ENCODE data around the gene CAPNS2. TPM values are rescaled to one million over a fixed set of nuclear protein-coding genes. Genes with fewer than 3 reads are reported as not detected.

The CAPNS2 gene
- total RNA-seq, 3 donors from 2014 or later: 0.66 to 1.0 (median 0.96) TPM

DNA sequence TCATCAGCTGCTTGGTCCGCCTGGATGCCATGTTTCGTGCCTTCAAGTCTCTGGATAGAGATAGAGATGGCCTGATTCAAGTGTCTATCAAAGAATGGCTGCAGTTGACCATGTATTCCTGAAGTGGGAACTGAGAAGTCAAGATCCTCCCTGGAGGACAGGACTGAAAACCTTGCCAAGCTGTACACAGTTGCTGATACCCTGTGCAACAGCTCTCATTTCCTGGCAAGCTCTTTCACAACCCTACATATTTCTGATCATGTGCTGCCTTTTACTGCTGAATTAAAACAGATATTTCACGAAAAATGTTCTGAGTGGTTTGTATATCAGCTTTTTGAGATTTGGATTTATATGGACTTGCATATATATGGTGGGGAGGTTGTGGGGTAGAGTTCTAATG is 898 bp downstream of the CAPNS2 start:
- H3K4me1 ChIP-seq: no peaks in the 10 kb centered on the region
- no peak for DNase-seq (ENCODE audit: low spot score in 2 of 2)
- peak overlapping the region in 1 of 2 donors; percentile 34 for H3K27ac ChIP-seq
- intact Hi-C loops (cut with DNase I; ENCODE audit: low total_unique reads): no loop called here
- no peak overlapping the region for H3K4me3 ChIP-seq
- no peaks in the 10 kb centered on the region for H3K9me3 ChIP-seq
- H3K36me3 ChIP-seq: no peaks in the 10 kb centered on the region
- H3K27me3 ChIP-seq: no peaks in the 10 kb centered on the region
- TF ChIP-seq CTCF (IDR thresholded peaks at IDR 0.05) (no peak), POLR2A (IDR thresholded peaks at IDR 0.05) (no peak), POLR2AphosphoS5 (IDR thresholded peaks at IDR 0.05) (no peak)

DNA sequence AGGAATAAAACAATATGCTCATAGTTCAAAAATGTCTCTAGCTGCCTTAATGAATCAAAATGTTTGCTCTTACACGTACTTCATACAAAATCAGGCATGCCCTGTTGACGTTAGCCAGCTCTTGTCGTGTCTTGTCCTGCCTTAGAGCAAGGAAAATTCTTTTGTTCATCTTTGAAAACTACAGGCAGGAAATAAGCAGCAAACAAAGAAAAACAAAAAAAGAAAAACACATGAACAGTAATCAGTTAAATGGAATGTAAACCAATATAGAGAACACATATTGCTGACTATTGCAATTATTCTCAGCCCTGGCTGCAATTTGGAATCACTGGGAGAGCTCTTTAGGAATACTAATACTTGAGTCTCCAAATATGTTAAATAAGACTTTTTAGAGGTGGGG is 1.7 kb downstream of the CAPNS2 start:
- Histone ChIP-seq H3K27ac (peak overlapping the region; percentile 56 to 59), H3K4me1 (no peaks in the 10 kb centered on the region), H3K27me3 (no peaks in the 10 kb centered on the region), H3K4me3 (no peak overlapping the region), H3K36me3 (no peaks in the 10 kb centered on the region), H3K9me3 (no peaks in the 10 kb centered on the region)
- DNase-seq (ENCODE audit: low spot score in 2 of 2): no peak
- intact Hi-C loops (cut with DNase I; ENCODE audit: low total_unique reads): no loop called here
- TF ChIP-seq POLR2AphosphoS5 (IDR thresholded peaks at IDR 0.05) (no peak), POLR2A (IDR thresholded peaks at IDR 0.05) (no peak), CTCF (IDR thresholded peaks at IDR 0.05) (no peak)

DNA sequence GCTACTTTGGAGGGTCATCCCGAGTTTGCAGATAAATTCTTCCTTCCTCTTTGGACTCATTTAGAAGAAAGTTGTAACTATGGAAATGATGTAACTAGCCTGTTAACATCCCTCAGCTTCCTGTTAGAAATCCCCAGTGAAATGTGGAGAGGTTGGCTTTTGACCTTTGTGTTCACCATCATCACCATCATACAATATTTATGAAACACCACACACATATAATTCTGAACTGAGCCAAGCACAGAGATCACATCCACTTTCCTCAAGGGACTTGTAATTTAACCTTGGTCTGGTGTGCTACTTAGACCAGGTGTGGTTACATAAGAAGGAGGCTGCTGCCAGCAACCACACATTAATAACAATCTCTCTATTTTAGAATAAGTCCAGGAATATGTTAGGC is 2.5 kb downstream of the CAPNS2 start:
- H3K9me3 ChIP-seq: no peaks in the 10 kb centered on the region
- intact Hi-C loops (cut with DNase I; ENCODE audit: low total_unique reads): no loop called here
- no peak for DNase-seq (ENCODE audit: low spot score in 2 of 2)
- H3K27me3 ChIP-seq: no peaks in the 10 kb centered on the region
- H3K4me1 ChIP-seq: no peaks in the 10 kb centered on the region
- H3K36me3 ChIP-seq: no peaks in the 10 kb centered on the region
- peak overlapping the region in 1 of 2 donors; percentile 59 for H3K27ac ChIP-seq
- no peak for TF ChIP-seq POLR2AphosphoS5 (IDR thresholded peaks at IDR 0.05)
- no peak for TF ChIP-seq CTCF (IDR thresholded peaks at IDR 0.05)
- TF ChIP-seq POLR2A (IDR thresholded peaks at IDR 0.05): no peak
- H3K4me3 ChIP-seq: no peak overlapping the region

DNA sequence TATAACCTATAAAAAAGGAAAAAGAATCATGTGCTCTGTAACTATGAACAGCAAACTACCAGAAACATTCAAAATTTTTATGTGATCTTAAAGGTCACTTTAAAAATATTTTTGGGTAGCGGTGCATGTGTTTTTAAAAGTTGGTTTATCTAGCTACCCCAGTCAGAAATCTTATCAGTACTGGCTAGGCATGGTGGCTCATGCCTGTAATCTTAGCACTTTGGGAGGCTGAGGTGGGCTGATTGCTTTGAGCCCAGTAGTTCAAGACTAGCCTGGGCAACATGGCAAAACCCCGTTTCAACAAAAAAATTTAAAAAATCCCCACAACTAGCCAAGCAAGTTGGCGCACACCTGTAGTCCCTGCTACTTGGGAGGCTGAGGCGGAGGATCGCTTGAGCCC is 3.7 kb downstream of the CAPNS2 start:
- Histone ChIP-seq H3K4me3 (no peak overlapping the region), H3K27ac (no peak overlapping the region)
- intact Hi-C loops (cut with DNase I; ENCODE audit: low total_unique reads): no loop called here

More for the DNA sequence above, 3.7 kb downstream of the CAPNS2 start:
- DNase-seq (ENCODE audit: low spot score in 2 of 2): no peak
- TF ChIP-seq CTCF (IDR thresholded peaks at IDR 0.05) (no peak), POLR2A (IDR thresholded peaks at IDR 0.05) (no peak), POLR2AphosphoS5 (IDR thresholded peaks at IDR 0.05) (no peak)
- no peaks in the 10 kb centered on the region for H3K9me3 ChIP-seq
- no peaks in the 10 kb centered on the region for H3K36me3 ChIP-seq
- H3K27me3 ChIP-seq: no peaks in the 10 kb centered on the region
- no peaks in the 10 kb centered on the region for H3K4me1 ChIP-seq
